PC-9 (cell line): ENCODE measurements around the gene ADGRV1.

Source experiments
- EZH2 ChIP-seq: fragments of 200-600 bp; sonication (generic); IDR thresholded peaks from 2 replicates; pipeline ENCODE4 v1.8.0; 2017; ENCODE audit warnings: antibody characterized with exemption, low read depth
- TF ChIP-seq, protein P1 (sequence below): fragments of 200-600 bp; sonication (generic); conservative IDR thresholded peaks from 2 replicates; pipeline ENCODE4 v1.6.1; 2017; ENCODE audit warnings: mixed run types, antibody characterized with exemption, mild to moderate bottlenecking, moderate library complexity

DNA sequence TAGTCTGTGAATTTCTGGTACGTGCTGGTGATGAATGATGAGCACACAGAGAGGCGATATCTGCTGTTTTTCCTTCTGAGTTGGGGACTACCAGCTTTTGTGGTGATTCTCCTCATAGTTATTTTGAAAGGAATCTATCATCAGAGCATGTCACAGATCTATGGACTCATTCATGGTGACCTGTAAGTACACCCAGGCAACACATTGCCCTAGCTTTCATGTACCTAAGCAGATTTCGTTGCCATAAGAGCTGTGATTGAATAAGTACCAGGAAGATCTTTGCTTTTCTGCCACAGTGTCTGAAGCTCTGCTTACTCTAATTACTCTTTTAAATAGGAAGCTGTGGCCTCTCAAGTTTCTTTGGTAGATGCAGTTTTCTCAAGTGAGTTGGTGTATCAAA is 426.7 kb downstream of the ADGRV1 start:
- TF ChIP-seq, protein P1, sequence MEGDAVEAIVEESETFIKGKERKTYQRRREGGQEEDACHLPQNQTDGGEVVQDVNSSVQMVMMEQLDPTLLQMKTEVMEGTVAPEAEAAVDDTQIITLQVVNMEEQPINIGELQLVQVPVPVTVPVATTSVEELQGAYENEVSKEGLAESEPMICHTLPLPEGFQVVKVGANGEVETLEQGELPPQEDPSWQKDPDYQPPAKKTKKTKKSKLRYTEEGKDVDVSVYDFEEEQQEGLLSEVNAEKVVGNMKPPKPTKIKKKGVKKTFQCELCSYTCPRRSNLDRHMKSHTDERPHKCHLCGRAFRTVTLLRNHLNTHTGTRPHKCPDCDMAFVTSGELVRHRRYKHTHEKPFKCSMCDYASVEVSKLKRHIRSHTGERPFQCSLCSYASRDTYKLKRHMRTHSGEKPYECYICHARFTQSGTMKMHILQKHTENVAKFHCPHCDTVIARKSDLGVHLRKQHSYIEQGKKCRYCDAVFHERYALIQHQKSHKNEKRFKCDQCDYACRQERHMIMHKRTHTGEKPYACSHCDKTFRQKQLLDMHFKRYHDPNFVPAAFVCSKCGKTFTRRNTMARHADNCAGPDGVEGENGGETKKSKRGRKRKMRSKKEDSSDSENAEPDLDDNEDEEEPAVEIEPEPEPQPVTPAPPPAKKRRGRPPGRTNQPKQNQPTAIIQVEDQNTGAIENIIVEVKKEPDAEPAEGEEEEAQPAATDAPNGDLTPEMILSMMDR = no peak
- no peak for TF ChIP-seq EZH2
